Fibroblast of pulmonary artery (primary cell): ENCODE results near the gene SBF1.

Experiments used
- DNase-seq: peaks from one replicate; pipeline ENCODE4 v3.0.0-alpha.2; 2010; ENCODE audit warnings: low read depth
- H3K4me3 ChIP-seq: replicated peaks from 2 replicates; pipeline ENCODE4 v1.5.1; 2011; ENCODE audit warnings: low read depth, mild to moderate bottlenecking, control low read depth, low read length, moderate library complexity
- TF ChIP-seq, protein P1 (sequence below): IDR thresholded peaks from 2 replicates; pipeline ENCODE4 v1.5.1; 2011; ENCODE audit warnings: mild to moderate bottlenecking, control low read depth, low read length, inconsistent platforms; ENCODE audit errors: missing control alignments

Gene SBF1

DNA sequence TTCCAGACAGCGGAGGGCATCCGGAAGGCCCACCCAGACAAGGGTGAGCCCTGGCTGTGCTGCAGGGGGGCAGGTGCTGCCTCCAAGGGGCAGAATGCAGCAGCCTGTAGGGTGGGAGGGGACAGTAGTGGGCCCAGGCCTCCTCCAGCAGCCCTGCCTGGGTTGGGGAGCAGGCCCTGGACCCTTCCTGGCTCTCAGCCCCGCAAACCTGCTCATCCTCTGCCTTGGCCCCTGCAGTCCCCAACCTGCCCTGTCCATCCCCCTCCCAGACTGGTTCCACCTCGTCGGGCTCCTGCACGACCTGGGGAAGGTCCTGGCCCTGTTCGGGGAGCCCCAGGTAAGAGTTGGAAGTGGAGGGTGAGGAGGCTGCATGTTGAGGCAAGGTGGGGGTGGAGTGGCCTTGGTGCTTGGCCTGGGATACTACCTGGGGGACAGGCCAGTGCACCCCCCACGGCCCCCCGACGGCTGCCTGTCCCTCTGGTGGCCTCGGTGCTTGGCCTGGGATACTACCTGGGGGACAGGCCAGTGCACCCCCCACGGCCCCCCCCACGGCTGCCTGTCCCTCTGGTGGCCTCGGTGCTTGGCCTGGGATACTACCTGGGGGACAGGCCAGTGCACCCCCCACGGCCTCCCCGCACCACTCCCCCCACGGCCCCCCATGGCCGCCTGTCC is 13.3 kb upstream of the SBF1 start:
- no peak for DNase-seq
- H3K4me3 ChIP-seq = no peak overlapping the region
- TF ChIP-seq, protein P1, sequence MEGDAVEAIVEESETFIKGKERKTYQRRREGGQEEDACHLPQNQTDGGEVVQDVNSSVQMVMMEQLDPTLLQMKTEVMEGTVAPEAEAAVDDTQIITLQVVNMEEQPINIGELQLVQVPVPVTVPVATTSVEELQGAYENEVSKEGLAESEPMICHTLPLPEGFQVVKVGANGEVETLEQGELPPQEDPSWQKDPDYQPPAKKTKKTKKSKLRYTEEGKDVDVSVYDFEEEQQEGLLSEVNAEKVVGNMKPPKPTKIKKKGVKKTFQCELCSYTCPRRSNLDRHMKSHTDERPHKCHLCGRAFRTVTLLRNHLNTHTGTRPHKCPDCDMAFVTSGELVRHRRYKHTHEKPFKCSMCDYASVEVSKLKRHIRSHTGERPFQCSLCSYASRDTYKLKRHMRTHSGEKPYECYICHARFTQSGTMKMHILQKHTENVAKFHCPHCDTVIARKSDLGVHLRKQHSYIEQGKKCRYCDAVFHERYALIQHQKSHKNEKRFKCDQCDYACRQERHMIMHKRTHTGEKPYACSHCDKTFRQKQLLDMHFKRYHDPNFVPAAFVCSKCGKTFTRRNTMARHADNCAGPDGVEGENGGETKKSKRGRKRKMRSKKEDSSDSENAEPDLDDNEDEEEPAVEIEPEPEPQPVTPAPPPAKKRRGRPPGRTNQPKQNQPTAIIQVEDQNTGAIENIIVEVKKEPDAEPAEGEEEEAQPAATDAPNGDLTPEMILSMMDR = no peak

DNA sequence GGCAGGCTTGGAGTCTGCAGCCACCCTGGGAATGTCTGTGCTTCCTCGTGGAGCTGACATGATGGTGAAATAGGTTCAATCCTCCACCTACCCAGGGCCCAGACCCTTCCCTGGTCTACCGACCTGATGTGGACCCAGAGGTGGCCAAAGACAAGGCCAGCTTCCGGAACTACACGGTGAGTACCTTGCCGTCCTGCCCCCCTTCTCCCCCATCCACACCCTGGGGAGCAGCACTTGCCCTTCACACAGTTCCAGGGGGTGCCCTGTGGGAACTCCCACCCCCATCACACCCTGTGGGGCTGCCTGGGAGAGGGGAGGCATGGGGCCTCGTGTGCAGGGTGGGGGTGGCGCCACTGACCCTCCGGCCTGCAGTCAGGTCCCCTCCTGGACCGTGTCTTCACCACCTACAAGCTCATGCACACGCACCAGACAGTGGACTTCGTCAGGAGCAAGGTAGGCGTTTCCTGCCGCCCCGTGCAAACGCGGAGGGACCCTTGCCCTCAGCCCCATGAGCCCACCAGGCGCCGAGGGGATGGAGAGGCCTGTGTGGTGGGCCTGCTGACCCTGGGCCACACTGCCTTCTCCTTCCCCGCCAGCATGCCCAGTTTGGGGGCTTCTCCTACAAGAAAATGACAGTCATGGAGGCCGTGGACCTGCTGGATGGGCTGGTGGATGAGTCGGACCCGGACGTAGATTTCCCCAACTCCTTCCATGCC is 12.6 kb upstream of the SBF1 start:
- no peak for DNase-seq
- H3K4me3 ChIP-seq = no peak overlapping the region
- TF ChIP-seq, protein P1 = no peak

DNA sequence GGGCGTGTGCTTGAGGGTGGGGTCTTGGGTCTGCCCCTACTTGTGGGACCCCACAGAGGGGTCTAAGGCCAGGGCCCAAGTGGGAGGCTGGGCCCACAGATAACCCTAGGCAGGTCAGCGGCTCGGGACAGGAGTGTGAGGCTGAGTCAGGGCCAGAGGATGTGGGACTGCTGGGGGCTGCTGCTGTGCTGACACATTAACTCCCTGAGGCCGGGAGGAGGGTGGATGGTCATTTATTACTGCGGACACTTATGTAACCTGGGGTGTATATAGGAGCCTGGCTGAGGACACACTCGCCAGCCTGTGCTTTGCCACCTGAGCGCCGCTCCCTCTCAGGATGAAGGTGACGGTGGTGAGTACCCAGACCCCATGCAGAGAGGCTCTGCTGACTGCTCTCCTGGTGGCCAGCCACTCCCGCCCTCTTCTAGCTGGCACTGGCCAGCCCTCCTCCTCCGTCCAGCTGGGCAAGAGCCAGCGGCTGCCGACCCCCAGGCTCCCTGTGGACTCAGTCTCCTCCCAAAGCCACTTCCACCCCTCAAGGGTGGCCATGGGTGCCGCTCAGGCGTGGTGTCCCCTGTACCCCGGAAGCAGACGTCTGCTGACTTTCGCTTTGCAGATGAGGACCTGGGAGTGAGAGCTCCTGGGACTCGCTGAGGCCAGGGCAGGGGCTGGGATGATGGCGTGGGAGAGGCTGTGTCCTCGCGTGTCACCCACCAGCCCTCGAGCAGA is 11.9 kb upstream of the SBF1 start, which contains the start of gene MIOX:
TSS of gene MIOX (plus strand) at position 299 of the 729 bp plus-strand sequence. CDS start at position 338, 39 bp downstream.
- no peak within 1 kb of the TSS for H3K4me3 ChIP-seq
- no peak for DNase-seq
- TF ChIP-seq, protein P1 = no peak

DNA sequence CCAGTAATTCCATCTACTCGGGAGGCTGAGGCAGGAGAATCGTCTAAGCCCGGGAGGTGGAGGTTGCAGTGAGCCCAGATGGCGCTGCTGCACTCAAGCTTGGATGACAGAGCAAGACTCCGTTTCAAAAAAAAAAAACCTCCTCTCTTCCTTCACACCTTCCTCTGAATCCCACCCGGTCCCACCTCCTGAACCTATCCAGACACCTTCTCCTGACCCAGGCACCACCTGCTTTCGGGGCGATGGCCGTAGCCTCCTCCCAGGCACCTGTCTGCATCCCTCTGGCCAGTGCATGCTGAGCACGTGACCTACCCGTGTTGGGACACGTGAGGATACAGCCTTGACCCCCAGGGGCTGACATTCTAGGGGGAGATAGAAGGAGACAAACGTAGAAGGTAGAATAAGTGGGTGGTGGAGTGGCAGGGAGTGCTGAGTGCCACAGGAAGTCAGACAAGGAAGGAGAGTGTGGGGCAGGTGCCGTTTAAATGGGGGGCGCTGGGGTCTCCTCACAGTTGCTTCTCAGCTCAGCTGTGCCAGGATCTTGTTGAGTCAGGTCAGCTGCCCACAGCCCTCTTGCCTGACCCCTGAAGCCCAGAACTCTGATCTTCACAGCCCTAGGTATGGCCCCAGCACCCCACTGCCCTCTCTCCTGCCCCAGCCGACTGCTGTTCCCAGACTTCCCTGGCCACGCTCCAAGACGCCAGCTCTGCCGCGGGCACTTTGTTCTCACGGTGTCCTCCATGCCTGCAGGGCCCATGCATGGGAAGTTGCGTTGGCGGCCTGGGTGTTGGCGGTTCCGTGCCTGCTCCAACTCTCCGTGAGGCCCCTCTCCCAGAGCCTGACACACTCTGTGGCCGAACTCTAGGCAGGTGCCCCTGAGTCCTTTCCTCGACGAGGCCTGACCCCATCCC is 10.6 kb upstream of the SBF1 start:
- TF ChIP-seq, protein P1 = no peak
- no peak for DNase-seq
- no peak overlapping the region for H3K4me3 ChIP-seq

DNA sequence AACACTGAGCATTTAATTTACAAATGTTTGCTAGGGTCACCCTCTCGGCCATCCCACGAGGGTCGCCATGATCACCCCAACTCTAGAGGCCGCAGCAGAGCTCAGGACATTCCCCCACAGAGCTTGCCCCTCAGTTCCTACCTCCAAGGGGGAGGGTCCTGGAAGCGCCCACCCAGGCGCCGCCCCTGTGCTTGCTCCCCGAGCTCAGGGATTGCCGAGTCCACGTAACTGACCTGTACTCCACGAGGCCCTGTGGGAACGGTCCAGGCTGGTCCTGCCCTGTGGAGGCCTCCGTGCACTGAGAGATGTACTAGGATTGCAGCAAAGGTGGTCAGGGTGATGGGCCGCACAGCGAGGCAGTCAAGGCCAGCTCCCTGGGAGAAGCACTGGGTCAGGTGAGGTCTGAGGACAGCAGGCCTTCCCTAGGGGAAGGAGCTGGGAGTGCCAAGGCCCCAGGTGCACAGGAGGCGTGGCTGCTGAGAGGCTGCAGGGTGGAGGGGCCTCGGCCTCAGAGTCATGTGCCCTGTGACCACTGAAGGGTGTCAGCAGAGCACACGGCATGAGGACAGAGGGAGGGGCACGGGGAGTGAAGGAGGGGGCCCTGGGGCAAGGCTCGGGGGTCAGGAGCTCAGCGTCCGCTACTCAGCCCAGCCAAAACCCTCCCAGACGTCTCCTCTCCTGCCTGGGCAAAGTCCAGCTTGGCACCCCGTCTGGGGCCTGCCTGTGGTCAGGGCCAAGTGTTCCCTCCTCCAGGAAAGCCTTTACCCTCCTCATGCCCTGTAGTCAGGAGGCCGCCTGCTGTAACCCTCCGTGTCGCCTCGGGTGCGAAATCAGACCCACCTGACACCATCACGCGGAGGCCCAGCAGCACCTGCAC is 9.4 kb upstream of the SBF1 start:
- no peak overlapping the region for H3K4me3 ChIP-seq

More for the DNA sequence above, 9.4 kb upstream of the SBF1 start:
- TF ChIP-seq, protein P1 = no peak
- DNase-seq = no peak
